GM23338 (cell line): Measurements from ENCODE around the gene CACNA2D3. TPM values are rescaled to one million over a fixed set of nuclear protein-coding genes. Genes with fewer than 3 reads are reported as not detected.

Source experiments
- ATAC-seq: fragments of 200-7000 bp; cut with Tn5 transposase; 3 replicates; pipeline ENCODE4 v1.9.1; 2020
- DNase-seq: peaks from one replicate; pipeline ENCODE4 v3.0.0-alpha.2; 2015; ENCODE audit warnings: low spot score
- H2AFZ ChIP-seq: fragments of 200-600 bp; sonication (generic); 2 replicates; pipeline ENCODE4 v1.8.0; 2016; ENCODE audit warnings: antibody characterized with exemption, mild to moderate bottlenecking, moderate library complexity
- H3F3A ChIP-seq: fragments of 200-600 bp; sonication (generic); replicated peaks from 2 replicates; pipeline ENCODE4 v1.8.0; 2017; ENCODE audit warnings: antibody characterized with exemption, mixed run types, low read depth
- H3K27ac ChIP-seq: fragments of 200-600 bp; sonication (generic); 2 replicates; pipeline ENCODE4 v1.6.1; 2016; ENCODE audit warnings: low read depth
- H3K27me3 ChIP-seq: fragments of 200-600 bp; sonication (generic); 2 replicates; pipeline ENCODE4 v1.8.0; 2016; ENCODE audit warnings: mild to moderate bottlenecking, mixed run types, moderate library complexity; ENCODE audit not compliant: insufficient read depth
- H3K36me3 ChIP-seq: fragments of 200-600 bp; sonication (generic); 2 replicates; pipeline ENCODE4 v1.8.0; 2016; ENCODE audit warnings: mild to moderate bottlenecking; ENCODE audit not compliant: insufficient read depth
- H3K4me1 ChIP-seq: fragments of 200-600 bp; sonication (generic); 2 replicates; pipeline ENCODE4 v1.8.0; 2016; ENCODE audit warnings: mild to moderate bottlenecking, moderate library complexity; ENCODE audit not compliant: insufficient read depth
- H3K4me2 ChIP-seq: fragments of 200-600 bp; sonication (generic); 2 replicates; pipeline ENCODE4 v1.7.1; 2017; ENCODE audit warnings: mixed run types
- H3K4me3 ChIP-seq: fragments of 200-600 bp; sonication (generic); 2 replicates; pipeline ENCODE4 v1.6.1; 2016; ENCODE audit warnings: mixed run types
- H3K79me2 ChIP-seq: fragments of 200-600 bp; sonication (generic); replicated peaks from 2 replicates; pipeline ENCODE4 v1.8.0; 2017; ENCODE audit warnings: mild to moderate bottlenecking; ENCODE audit not compliant: insufficient read depth
- H3K9me2 ChIP-seq: fragments of 200-600 bp; sonication (generic); 2 replicates; pipeline ENCODE4 v1.8.0; 2017; ENCODE audit not compliant: insufficient read depth
- H4K20me1 ChIP-seq: fragments of 200-600 bp; sonication (generic); replicated peaks from 2 replicates; pipeline ENCODE4 v1.8.0; 2017; ENCODE audit warnings: mild to moderate bottlenecking; ENCODE audit not compliant: insufficient read depth
- H3K27ac Mint-ChIP-seq: 2 replicates; pipeline ENCODE4 v1.8.0; 2020; ENCODE audit warnings: inconsistent platforms, mild to moderate bottlenecking, moderate library complexity, mixed read lengths
- H3K27me3 Mint-ChIP-seq: 3 replicates; pipeline ENCODE4 v1.8.0; 2022; ENCODE audit warnings: low read depth, mild to moderate bottlenecking, moderate library complexity, mixed read lengths, inconsistent platforms; ENCODE audit not compliant: insufficient read depth, poor library complexity
- H3K36me3 Mint-ChIP-seq: 3 replicates; pipeline ENCODE4 v1.8.0; 2021; ENCODE audit warnings: low read depth, mild to moderate bottlenecking, inconsistent platforms, moderate library complexity, mixed read lengths
- H3K4me1 Mint-ChIP-seq: 3 replicates; pipeline ENCODE4 v1.8.0; 2020; ENCODE audit warnings: mild to moderate bottlenecking, inconsistent platforms, mixed read lengths
- H3K4me3 Mint-ChIP-seq: 3 replicates; pipeline ENCODE4 v1.8.0; 2021; ENCODE audit warnings: moderate library complexity, mild to moderate bottlenecking, inconsistent platforms, mixed read lengths
- H3K9me3 Mint-ChIP-seq: 3 replicates; pipeline ENCODE4 v1.8.0; 2020; ENCODE audit warnings: moderate library complexity, mild to moderate bottlenecking, inconsistent platforms, mixed read lengths
- EZH2 ChIP-seq: fragments of 200-600 bp; sonication (generic); IDR thresholded peaks from one replicate; pipeline ENCODE4 v1.8.0; 2017; ENCODE audit warnings: antibody characterized with exemption, mild to moderate bottlenecking, low read depth; ENCODE audit not compliant: unreplicated experiment
- EZH2phosphoT487 ChIP-seq: fragments of 200-600 bp; sonication (generic); IDR thresholded peaks from one replicate; pipeline ENCODE4 v1.8.1; 2018; ENCODE audit warnings: antibody characterized with exemption; ENCODE audit not compliant: unreplicated experiment
- polyA plus RNA-seq: library from polyadenylated mRNA; unstranded; fragments of >200 nt; fragmentation: Nextera tagmentation; extraction: Ambion mirVana; gene quantifications from 2 replicates; pipeline ENCODE4 v1.2.1, GENCODE V29; 2016
- total RNA-seq: library from RNA; depleted of rRNA; stranded (reverse); fragments of >200 nt; shearing (Covaris generic); gene quantifications from 2 replicates; pipeline ENCODE4 v1.2.3, GENCODE V29; 2014
- TF ChIP-seq, protein P1 (sequence below): IDR thresholded peaks from one replicate; pipeline ENCODE4 v1.6.1; 2018; ENCODE audit warnings: antibody characterized with exemption; ENCODE audit not compliant: unreplicated experiment
- TF ChIP-seq, protein P2 (sequence below), 2 experiments: fragments of 200-600 bp in 1 of 2; sonication (generic) in 1 of 2; conservative IDR thresholded peaks; 2 replicates each; pipeline versions ENCODE4 v1.5.1 to v1.6.1; 2016 to 2017; ENCODE audit warnings: antibody characterized with exemption in 2 of 2, low read depth in 2 of 2, mild to moderate bottlenecking in 2 of 2, moderate library complexity in 1 of 2

Gene CACNA2D3
- total and polyA plus RNA-seq, 2 experiments from 2014 or later: 2.2 to 2.3 TPM

DNA sequence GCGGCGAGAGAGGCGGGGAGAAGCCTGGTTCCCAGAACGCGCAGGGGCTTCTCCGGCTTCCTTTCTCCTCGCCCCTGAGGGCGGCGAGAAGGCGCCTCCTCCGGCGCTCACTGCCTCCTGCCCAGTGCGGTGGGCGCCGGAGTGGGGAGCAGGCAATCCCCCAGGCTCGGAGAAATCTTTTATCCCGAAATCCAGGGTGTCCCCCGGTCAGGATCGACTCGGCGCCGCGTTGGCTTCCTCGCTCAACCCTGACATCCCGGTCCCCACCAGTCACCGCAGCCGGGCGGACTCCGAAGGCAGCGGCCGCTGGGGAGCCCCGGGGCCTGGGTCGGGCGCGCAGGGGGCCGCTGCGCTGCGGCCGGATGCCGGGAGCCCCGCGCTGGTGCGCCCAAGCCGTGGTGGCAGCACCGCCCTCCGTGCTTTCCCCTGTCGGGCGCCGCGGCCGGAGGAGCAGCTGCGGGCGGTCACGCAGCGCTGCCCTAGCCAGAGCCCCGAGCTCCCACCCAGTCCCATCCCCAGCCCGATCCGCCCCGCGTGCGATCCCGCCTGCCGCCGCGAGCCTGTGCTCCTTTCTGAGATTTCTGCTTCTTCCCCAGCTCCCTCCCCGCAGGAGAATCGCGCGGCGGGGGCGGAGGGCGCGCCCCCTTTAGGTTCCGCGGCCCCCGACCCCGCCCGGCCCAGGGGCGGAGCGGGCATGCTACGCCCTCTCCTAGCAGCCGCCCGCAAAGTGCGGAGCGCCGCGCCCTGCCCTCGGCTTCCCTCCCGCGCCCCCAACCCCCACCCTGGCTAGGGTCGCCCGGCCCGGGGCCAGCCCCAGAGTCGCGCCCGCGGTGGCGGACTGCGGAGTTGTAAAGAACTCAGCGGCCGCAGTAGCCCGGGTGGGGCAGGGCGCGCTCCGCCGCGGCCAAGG lies 683 bp upstream of the CACNA2D3 start:
- Mint-ChIP-seq H3K4me1 (peaks cover 29% of the 10 kb centered on the region), H3K27me3 (peaks cover 35% of the 10 kb centered on the region), H3K36me3 (no peaks in the 10 kb centered on the region; the same call in 2 of the 3 replicates), H3K27ac (no peak overlapping the region), H3K4me3 (peak overlapping the region; percentile 77), H3K9me3 (peaks cover 5% of the 10 kb centered on the region)
- no peaks in the 10 kb centered on the region for H4K20me1 ChIP-seq
- H3K4me3 ChIP-seq: peak overlapping the region; percentile 78
- H3K27ac ChIP-seq: no peak overlapping the region
- H2AFZ ChIP-seq: peak overlapping the region; percentile 96
- H3K4me1 ChIP-seq: peaks cover 36% of the 10 kb centered on the region
- no peaks in the 10 kb centered on the region for H3K79me2 ChIP-seq
- peaks cover 71% of the 10 kb centered on the region for H3K27me3 ChIP-seq
- ATAC-seq (peak; percentile 55), DNase-seq (peak; percentile 59)
- TF ChIP-seq EZH2phosphoT487 (no peak), EZH2 (peak; percentile 1)
- TF ChIP-seq, protein P1, sequence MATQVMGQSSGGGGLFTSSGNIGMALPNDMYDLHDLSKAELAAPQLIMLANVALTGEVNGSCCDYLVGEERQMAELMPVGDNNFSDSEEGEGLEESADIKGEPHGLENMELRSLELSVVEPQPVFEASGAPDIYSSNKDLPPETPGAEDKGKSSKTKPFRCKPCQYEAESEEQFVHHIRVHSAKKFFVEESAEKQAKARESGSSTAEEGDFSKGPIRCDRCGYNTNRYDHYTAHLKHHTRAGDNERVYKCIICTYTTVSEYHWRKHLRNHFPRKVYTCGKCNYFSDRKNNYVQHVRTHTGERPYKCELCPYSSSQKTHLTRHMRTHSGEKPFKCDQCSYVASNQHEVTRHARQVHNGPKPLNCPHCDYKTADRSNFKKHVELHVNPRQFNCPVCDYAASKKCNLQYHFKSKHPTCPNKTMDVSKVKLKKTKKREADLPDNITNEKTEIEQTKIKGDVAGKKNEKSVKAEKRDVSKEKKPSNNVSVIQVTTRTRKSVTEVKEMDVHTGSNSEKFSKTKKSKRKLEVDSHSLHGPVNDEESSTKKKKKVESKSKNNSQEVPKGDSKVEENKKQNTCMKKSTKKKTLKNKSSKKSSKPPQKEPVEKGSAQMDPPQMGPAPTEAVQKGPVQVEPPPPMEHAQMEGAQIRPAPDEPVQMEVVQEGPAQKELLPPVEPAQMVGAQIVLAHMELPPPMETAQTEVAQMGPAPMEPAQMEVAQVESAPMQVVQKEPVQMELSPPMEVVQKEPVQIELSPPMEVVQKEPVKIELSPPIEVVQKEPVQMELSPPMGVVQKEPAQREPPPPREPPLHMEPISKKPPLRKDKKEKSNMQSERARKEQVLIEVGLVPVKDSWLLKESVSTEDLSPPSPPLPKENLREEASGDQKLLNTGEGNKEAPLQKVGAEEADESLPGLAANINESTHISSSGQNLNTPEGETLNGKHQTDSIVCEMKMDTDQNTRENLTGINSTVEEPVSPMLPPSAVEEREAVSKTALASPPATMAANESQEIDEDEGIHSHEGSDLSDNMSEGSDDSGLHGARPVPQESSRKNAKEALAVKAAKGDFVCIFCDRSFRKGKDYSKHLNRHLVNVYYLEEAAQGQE: no peak
- H3F3A ChIP-seq: 0 out of 2 replicates have a peak, but pooled peaks cover 8% of the 10 kb centered on the region
- peak overlapping the region; percentile 96 for H3K4me2 ChIP-seq
- H3K36me3 ChIP-seq: no peaks in the 10 kb centered on the region
- no peaks in the 10 kb centered on the region for H3K9me2 ChIP-seq

DNA sequence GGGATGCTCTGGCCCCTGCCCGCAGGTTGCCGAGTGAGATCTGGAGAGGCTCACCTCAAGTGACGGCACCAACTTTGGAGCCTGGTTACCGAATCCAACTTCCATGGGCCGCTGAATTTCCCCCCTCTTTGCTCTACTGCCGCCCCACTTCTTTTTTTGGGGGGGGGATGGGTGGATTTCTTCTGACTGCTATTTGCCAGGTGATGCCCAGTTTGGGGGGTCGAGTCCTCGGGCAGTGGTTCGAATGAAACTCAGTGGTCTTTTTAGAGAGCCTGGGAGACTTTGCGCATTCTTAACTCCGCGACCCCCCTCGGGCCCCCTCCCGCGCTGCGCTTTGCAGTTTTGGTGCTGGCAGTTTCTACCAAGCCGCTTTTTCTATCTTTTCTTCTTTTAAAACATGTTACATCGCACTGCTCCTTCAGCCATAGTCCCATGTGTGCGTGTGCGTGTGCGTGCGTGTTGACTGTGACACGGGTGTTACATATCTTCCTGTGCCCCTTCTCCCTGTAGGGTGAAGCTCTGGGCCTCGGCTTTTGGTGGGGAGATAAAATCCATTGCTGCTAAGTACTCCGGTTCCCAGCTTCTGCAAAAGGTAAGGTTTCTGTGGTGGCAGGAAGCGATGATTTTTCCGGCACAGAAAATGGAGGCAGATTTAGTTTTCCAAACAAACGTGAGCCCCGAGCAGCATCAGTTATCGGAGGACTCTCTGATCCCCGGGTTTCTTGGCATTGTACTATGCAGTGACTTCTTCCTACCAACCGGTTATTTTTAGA lies 837 bp downstream of the CACNA2D3 start:
- Histone ChIP-seq H3K27ac (no peak overlapping the region), H3K9me2 (no peaks in the 10 kb centered on the region), H3K4me3 (peak overlapping the region; percentile 65), H3K36me3 (no peaks in the 10 kb centered on the region), H4K20me1 (no peaks in the 10 kb centered on the region), H3K27me3 (peaks cover 70% of the 10 kb centered on the region), H3K4me2 (peak overlapping the region; percentile 94), H3K4me1 (peaks cover 36% of the 10 kb centered on the region), H3F3A (0 out of 2 replicates have a peak, but pooled peaks cover 8% of the 10 kb centered on the region), H2AFZ (peak overlapping the region; percentile 91), H3K79me2 (no peaks in the 10 kb centered on the region)
- H3K4me3 Mint-ChIP-seq: peak overlapping the region; percentile 81
- peaks cover 31% of the 10 kb centered on the region for H3K4me1 Mint-ChIP-seq
- H3K9me3 Mint-ChIP-seq: no peaks in the 10 kb centered on the region
- TF ChIP-seq, protein P2, sequence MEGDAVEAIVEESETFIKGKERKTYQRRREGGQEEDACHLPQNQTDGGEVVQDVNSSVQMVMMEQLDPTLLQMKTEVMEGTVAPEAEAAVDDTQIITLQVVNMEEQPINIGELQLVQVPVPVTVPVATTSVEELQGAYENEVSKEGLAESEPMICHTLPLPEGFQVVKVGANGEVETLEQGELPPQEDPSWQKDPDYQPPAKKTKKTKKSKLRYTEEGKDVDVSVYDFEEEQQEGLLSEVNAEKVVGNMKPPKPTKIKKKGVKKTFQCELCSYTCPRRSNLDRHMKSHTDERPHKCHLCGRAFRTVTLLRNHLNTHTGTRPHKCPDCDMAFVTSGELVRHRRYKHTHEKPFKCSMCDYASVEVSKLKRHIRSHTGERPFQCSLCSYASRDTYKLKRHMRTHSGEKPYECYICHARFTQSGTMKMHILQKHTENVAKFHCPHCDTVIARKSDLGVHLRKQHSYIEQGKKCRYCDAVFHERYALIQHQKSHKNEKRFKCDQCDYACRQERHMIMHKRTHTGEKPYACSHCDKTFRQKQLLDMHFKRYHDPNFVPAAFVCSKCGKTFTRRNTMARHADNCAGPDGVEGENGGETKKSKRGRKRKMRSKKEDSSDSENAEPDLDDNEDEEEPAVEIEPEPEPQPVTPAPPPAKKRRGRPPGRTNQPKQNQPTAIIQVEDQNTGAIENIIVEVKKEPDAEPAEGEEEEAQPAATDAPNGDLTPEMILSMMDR (conservative IDR thresholded peaks at IDR 0.05; ENCODE audit: low read depth in 2 of 2): no peak
- TF ChIP-seq EZH2: peak; percentile 54
- H3K27me3 Mint-ChIP-seq: peaks cover 35% of the 10 kb centered on the region
- ATAC-seq (peak; percentile 4), DNase-seq (peak; percentile 55)
- H3K27ac Mint-ChIP-seq: no peak overlapping the region
- H3K36me3 Mint-ChIP-seq: no peaks in the 10 kb centered on the region; the same call in 2 of the 3 replicates
